ENCODE data around the gene ALG14. TPM values are rescaled to one million over a fixed set of nuclear protein-coding genes. Genes with fewer than 3 reads are reported as not detected.

The ALG14 gene
- polyA plus RNA-seq, 3 donors, result 0.79 to 2.7 (median 2.0) TPM

- WGBS, 3 donors, result 88 to 95% (median 94%) methylated on average over 6 of the region's 6 CpGs
- H3K27ac ChIP-seq (ENCODE audit: low read depth, low read length), result no peak overlapping the region
These were observed 95.7 kb downstream of the ALG14 start for GRCh38 chr1:94976971-94977548.

DNA sequence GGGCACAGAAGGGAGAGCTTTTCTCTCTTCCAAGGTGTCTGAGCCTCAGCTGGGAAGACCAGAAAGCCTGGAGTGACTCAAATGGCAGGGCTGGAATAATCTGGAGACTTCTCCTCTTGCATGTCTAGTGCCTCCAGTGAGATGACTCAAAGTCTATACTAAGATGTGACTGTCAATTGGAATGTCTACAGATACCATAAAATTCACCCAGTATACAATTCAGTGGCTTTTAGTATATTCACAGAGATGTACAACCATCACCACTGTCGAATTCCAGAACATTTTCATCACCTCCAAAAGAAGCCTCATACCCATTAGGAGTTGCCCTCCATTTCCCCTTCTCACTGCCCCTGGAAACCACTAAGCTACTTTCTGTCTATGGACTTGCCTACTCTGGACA is 97.9 kb downstream of the ALG14 start:
- 81 to 84% (median 83%) methylated on average over 1 of the region's 1 CpG for WGBS, 3 donors
- no peak overlapping the region for H3K27ac ChIP-seq (ENCODE audit: low read depth, low read length)

DNA sequence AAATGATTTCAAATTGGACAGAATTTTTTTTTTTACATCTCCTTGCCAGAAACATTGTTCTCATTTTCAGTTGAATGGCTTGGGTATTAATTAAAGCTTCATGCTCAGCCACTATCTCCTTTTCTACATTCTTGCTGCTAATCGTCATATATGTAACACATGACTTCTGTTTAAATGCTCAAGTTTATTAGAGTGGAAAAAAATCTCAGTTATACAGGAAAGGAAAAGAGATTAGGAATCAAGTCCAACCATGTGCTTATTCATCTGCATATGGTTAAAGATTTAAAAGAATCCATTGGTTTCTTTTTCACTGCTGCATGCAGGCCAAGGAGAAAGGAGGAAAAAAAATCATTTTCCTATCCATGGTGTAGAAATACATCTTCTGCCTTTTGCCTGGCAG is 98.5 kb downstream of the ALG14 start:
- H3K27ac ChIP-seq (ENCODE audit: low read depth, low read length), result no peak overlapping the region
- 40 to 51% (median 45%) methylated on average over 1 of the region's 1 CpG for WGBS, 3 donors

DNA sequence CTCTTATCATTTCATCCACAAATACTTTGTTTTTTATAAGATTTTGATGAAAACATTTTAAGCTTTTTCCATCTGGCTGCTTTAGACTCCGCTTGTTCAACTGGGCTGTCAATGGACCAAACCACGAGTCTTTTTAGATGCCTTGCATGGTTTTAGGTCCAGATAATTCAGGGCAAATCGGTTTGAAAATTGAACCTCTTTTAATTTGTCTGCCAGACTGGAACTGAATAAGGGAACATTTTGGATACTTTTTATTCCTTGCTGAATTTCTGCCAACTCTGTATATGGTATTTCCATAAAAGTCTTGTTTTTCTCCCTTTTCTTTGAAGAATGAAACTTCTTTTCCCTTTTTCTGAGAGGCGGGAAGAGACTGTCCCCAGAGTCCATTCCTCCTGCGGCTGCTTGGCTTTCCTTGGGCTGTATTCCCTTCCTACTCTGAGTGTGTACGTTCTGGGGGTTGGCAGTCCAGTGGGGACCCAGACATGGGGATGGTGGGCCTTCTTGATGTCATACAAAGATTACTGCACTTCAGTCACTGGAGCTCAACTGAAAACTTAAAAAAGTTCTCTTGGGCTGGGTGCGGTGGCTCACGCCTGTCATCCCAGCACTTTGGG is 99.3 kb downstream of the ALG14 start:
- no peak overlapping the region for H3K27ac ChIP-seq (ENCODE audit: low read depth, low read length)
- WGBS, 3 donors, result 74 to 80% (median 74%) methylated on average over 8 of the region's 8 CpGs

DNA sequence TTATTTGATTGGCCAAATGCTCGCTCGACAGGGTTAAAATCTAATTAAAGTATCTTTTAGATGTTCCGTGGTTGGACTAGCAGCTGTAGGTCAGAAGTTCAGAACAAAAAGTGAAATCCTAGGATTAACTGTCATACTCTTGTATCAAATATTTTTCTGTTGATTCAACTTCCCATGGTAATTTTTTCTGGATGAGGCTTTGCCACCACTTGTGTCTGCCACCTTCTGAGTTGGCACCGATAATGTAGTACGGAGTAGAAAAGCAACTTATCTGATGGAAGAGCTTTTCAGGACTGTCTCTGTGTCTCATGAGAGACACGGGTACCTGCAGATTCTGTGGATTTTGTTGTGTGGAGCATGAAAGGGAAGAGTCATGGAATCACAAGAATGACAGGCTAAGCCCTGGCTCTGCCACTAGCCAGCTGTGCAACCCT is 101.2 kb downstream of the ALG14 start:
- H3K27ac ChIP-seq (ENCODE audit: low read depth, low read length), result no peak overlapping the region
- WGBS, 3 donors, result 65 to 72% (median 70%) methylated on average over 6 of the region's 6 CpGs

DNA sequence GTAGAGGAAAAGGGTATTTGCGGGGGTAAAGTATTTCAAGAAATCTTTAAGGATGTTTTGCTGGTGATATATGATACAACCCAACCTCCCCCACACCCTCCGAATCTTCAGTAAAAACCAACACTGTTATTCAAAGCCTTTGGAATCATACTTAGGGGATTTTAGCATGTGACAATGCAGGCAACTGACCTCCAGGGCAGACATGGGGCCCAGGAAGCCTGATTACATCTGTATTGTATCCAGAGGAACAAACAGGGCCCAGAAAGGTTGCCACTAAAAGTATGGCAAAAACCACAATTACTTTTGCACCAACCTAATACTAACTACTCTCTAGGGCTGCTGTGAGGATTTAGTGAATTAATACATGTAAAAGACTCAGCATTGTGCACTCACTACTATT is 102.0 kb downstream of the ALG14 start:
- H3K27ac ChIP-seq (ENCODE audit: low read depth, low read length), result no peak overlapping the region

DNA sequence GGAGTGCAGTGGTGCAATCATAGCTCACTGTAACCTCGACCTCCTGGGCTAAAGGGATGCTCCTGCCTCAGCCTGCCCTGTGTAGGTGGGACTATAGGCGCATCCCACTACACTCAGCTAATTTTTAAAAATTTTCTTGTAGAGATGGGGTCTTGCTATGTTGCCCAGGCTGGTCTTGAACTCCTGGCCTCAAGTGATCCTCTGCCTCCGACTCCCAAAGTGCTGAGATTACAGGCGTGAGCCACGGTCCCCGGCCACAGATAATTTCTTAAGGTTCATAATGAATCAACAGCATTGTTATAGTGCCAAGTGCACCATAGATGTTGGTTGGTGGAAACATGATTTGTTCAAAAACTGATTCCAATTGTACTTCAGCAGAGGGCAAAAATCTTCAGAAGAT is 103.6 kb downstream of the ALG14 start:
- no peak overlapping the region for H3K27ac ChIP-seq (ENCODE audit: low read depth, low read length)
- WGBS, 3 donors, result 95 to 97% (median 96%) methylated on average over 6 of the region's 6 CpGs

More for the DNA sequence above, 102.0 kb downstream of the ALG14 start:
- WGBS, 3 donors, result 88 to 92% (median 90%) methylated on average over 2 of the region's 2 CpGs

- H3K27ac ChIP-seq (ENCODE audit: low read depth, low read length), result no peak overlapping the region
- WGBS, 3 donors, result 69 to 88% (median 75%) methylated on average over 1 of the region's 1 CpG
These were observed 106.7 kb downstream of the ALG14 start for GRCh38 chr1:94966033-94966432.

GRCh38 chr1:94963864-94964263 is 108.9 kb downstream of the ALG14 start:
- WGBS, 3 donors, result 78 to 80% (median 80%) methylated on average over 8 of the region's 8 CpGs
- H3K27ac ChIP-seq (ENCODE audit: low read depth, low read length), result no peak overlapping the region

- WGBS, 3 donors, result 4 to 5% (median 4%) methylated on average over 10 of the region's 10 CpGs
- H3K27ac ChIP-seq (ENCODE audit: low read depth, low read length), result no peak overlapping the region
These were observed 110.1 kb downstream of the ALG14 start for GRCh38 chr1:94962409-94963265.

DNA sequence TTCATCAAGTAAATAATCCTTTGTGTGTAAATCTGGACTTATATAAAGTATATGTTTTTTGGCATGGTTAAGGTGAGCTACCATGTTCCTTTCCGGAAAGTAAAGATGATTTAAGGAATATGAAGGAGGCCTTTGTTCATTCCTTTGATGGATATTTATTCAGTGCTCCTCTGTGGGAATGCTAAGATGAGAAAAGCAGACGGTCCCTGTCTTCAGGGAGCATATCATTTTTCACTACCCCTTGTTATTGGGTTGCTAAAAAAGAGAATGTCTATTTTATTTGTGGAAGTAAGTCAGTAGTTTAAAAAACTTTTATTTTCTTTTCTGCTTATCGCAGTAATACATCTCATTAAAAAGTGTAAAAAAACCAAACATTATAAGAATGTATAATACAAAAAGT is 110.8 kb downstream of the ALG14 start:
- no peak overlapping the region for H3K27ac ChIP-seq (ENCODE audit: low read depth, low read length)
- WGBS, 3 donors, result 83 to 90% (median 84%) methylated on average over 3 of the region's 3 CpGs

DNA sequence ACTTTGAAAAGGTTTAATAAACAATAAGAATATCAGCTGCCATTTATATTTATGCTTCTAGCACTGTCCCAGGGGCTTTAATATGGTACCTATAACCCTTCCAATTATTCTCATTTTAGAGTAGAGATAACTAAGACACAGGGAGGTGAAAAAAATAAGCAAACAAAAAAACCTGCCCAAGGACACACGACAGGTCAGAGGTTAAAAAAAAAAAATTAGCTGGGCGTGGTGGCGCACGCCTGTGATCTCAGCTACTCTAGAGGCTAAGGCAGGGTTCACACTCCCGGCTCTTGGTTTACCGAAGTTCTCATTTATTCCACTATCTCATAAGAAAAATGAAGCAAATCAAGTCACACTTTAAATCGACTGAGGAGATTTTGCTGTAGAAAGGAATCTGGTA is 111.2 kb downstream of the ALG14 start:
- WGBS, 3 donors, result 82 to 95% (median 83%) methylated on average over 7 of the region's 7 CpGs
- H3K27ac ChIP-seq (ENCODE audit: low read depth, low read length), result no peak overlapping the region

- no peak overlapping the region for H3K27ac ChIP-seq (ENCODE audit: low read depth, low read length)
- 96 to 100% (median 100%) methylated on average over 1 of the region's 1 CpG for WGBS, 3 donors
These were observed 114.7 kb downstream of the ALG14 start for GRCh38 chr1:94958081-94958480.

DNA sequence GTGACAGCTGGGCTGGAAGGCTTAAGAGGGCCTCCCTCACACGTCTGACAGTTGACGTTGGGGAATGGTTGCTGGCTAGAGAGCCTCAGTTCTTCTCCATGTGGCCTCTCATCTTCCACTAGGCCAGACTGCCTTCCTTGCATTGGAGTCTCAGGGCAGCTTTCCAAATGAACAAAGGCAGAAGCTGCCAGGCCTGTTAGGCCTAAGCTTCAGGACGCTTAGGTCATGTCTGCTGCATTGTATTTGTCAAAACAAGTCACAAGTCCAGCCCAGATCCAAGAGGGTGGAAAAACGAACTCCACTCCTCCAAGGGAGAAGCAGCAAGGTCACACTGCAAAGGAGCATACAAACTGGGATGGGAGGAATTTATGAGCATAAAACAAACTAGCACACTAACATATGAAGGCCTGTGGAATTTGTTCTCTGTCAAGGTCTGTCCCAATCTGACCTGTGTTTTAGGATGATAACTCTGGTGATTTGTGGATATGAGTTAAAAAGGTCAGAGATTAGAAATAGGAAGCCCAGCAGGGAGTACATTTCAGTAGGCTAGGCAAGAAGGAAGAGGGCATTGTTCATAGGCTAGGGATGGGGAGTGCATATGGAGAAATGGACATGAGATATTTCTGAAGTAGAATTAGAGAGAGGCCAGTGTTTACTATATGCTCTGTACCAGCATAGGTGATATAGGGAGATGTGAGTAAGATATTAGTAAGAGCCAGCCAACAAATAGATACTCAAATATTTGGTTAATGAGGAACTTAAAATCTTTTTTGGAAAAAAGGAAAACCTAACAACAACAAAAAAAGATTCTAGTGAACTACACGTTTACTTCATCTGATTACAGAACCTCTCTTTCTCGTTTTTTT is 116.8 kb downstream of the ALG14 start:
- peak overlapping the region; percentile 21 for H3K27ac ChIP-seq (ENCODE audit: low read depth, low read length)
- WGBS, 3 donors, result 49 to 62% (median 60%) methylated on average over 6 of the region's 6 CpGs

DNA sequence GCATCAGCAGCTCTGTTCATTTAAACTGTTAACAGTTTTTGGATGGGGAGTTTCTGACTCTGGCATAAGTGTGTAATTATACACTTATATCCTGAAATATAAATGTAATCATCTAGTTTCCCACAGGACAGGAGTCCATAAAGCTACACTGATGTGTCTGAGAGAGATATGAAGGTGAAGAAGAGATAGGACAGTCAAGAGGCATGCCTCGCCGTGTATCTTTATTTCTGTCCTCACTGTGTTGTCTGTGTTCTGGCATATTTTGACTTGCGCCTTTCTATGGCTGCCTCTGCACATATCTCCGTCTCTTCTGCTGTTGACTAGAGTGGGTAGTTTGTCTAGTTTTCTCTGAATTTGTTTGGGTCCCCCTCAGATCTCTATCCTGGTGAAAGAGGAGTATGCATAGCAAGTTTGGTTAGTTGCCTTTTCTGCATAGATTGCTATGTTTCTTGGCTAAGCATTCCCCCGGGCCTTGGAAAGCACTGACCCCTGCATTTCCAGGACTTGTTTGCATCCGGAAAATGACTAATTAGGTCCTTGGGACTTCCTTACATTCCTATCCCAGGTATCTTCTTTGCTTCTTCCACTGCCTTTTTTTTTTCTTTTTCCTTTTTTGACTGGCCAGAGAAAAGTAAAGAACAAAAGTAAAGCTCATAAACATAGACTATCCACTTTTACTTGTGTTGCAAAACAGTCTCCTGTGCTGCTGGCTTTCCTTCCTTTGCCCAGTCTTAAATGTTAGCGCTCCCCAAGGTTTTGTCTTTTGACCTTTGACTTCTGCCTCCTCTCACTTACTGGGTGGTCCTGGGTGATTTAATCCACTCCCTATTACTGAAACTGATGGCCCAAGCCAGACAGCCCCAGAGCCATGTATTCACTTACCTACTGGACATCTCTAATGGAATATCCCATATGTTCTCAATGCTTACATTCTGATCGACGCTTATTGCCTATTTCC is 118.2 kb downstream of the ALG14 start:
- 73 to 82% (median 75%) methylated on average over 9 of the region's 9 CpGs for WGBS, 3 donors
- no peak overlapping the region for H3K27ac ChIP-seq (ENCODE audit: low read depth, low read length)

GRCh38 chr1:94953746-94954145 is 119.0 kb downstream of the ALG14 start:
- H3K27ac ChIP-seq (ENCODE audit: low read depth, low read length), result no peak overlapping the region
- 81 to 89% (median 87%) methylated on average over 6 of the region's 6 CpGs for WGBS, 3 donors

DNA sequence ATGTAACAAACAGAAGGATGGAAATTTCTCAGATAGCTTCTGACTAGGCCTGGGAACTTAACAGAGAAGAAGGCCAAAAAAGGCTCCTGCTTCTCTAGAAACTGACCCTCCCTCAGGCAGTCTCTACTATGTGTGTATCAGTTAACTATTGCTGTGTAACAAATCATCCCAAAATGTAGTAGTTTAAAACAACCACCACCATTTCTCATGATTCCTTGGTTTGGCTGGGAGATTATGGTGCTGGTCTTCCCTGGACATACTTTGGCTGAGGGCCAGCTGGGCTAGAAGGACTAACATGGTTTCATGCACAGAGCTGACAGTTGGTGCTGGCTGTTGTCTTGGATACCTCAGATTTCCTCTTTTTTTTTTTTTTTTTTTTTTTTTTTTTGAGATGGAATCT is 119.6 kb downstream of the ALG14 start:
- no peak overlapping the region for H3K27ac ChIP-seq (ENCODE audit: low read depth, low read length)

DNA sequence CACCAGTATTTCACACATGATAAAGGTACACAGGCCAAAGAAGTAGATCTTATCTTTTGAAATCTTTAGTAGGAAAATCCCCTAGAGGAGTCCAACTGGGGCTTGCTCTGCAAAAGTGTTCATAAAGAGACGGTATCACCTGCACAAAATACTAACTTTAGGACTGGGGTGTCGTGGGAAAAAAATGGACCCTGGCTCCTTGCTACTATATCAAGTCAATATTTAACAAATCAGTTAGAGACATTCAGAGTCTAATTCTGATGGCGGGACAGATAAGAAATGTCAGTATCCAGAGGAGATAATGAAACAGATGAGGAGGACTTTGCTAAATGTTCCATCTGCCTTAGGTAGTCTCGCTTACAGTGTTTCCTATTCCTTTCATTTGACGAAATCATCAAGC is 120.2 kb downstream of the ALG14 start:
- 74 to 96% (median 96%) methylated on average over 5 of the region's 5 CpGs for WGBS, 3 donors

More for the DNA sequence above, 120.2 kb downstream of the ALG14 start:
- H3K27ac ChIP-seq (ENCODE audit: low read depth, low read length), result no peak overlapping the region

Measured in adipose tissue (tissue), 3 donors.